Stimulated activated CD8-positive, alpha-beta memory T cell treated with anti-CD3 and anti-CD28 coated beads, Interleukin-7, amount 100 ng/mL, for 48 hours (primary cell): ENCODE results near the gene MT1X.

ENCODE experiments used
- DNase-seq, 2 donors: peaks; one replicate each; pipeline ENCODE4 v3.0.0-alpha.2; 2020; ENCODE audit warnings: low read depth in 1 of 2; ENCODE audit errors: extremely low read depth in 1 of 2

MT1X gene

DNA sequence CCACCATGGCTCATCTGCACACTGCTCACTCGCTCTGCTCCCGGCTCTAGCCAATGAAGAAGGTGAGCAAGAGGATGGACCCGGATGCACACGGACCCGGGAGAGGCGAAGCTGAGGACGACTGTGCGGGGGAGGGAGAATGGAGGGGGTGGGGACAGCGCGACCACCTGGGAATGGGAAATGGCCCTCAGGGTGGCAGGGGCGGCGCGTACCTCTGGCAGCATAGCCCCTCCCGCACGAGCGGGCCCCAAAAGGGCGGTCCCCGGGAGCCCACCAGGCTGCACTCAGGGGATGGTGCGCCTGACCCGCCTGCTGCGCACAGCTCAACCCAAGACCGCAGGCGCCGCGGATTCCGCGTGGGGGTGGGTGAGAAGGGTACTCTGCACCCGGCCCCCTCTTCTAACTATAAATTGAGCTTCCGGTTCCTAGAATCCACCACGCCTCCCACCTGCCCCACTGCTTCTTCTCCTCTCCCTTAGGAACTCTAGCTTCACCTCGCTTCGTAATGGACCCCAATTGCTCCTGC is 6.5 kb upstream of the MT1X start:
- DNase-seq = peak in 1 of 2 donors; percentile 57

DNA sequence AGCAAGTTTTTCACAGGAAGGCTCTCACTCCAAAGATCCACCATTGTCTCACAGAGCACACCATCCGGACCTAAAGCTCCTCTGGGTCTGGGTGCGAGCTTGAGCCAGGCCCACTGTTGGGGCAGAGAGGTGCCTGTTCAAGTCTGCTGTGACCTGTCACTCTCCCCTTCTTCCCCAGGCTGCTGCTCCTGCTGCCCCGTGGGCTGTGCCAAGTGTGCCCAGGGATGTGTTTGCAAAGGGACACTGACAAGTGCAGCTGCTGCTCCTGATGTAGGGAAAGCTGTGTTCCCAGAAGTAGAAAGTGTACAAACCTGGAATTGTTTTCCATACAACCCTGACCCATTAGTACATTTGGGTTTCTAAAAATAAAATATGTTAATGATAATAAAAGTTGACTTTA is 4.8 kb upstream of the MT1X start:
- no peak for DNase-seq

DNA sequence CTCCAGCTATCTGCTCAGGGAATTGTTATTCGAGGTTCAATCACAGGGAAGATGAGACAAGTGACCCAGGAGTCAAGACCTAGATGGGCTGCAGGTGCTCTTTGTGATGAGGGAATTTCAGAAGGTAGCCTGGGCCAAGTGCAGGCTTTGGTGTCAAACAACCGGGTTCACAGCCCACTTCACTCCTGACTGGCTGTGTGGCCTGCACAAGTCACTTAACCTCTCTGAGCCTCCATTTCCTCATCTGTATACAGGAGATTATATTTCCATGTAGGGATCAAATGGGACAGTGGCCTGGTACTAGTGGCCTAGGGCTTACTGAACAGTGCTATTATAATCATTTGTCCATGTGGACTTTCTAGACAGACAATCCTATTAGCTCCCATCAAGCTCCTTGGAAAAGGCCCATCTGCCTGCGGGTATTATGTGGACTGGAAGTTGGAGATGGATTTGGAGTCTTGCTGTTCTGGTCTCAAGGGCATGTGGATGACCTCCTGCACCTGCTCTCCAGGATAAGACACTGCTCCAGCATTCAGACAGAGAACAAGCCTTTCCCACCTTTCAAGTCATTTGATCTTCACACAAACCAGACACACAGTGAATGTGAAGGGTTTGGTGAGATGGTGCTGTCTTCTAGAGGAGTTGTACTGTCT is 3.1 kb upstream of the MT1X start:
- DNase-seq = no peak

DNA sequence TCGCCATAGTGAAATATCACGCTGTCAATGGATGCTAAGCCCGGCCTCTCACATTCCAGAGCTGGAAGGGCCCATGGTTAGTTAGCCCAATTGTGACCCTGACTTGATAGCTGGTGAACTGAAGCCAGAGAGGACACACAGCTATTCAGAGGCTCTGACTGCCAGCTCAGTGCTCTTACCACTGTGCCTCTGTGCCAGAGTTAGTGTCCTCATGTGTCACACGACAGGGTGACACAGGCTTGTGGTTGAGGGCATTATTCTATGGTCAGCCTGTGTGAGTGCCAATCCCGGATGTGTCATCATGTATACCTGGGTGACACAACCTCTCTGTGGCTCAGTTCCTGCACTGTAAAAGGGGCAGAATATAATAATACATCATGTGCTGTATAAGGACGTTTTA is 2.5 kb upstream of the MT1X start:
- peak in 1 of 2 donors; percentile 34 for DNase-seq

GRCh38 chr16:56682703-56683397 is 580 bp downstream of the MT1X start:
- no peak for DNase-seq

DNA sequence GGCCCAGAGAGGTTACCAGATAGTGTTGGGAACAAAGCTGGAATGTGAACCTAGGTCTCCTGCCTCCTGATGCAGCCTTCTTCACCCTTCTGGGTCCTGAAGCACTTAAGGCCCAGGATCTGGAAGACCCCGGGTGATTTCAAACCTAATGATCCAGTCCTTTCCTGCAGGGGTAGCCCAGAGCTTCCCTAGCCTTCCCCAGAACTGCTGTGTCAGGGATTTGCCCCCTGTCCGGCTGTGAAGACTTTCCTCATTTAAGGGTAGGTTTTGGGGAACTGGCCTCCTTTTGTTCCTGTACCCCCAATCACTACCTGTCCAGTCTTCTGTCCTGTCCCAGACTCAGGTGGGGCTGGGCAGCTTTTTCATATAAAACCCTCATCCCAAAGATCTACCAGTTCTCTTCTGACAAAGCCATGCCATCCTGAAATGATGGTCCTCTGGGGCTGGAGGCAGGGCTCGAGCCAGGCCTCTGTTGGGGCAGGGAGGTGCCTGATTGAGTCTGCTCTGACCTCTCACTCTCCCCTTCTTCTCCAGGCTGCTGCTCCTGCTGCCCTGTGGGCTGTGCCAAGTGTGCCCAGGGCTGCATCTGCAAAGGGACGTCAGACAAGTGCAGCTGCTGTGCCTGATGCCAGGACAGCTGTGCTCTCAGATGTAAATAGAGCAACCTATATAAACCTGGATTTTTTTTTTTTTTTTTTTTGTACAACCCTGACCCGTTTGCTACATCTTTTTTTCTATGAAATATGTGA is 1.3 kb downstream of the MT1X start:
- DNase-seq = no peak

DNA sequence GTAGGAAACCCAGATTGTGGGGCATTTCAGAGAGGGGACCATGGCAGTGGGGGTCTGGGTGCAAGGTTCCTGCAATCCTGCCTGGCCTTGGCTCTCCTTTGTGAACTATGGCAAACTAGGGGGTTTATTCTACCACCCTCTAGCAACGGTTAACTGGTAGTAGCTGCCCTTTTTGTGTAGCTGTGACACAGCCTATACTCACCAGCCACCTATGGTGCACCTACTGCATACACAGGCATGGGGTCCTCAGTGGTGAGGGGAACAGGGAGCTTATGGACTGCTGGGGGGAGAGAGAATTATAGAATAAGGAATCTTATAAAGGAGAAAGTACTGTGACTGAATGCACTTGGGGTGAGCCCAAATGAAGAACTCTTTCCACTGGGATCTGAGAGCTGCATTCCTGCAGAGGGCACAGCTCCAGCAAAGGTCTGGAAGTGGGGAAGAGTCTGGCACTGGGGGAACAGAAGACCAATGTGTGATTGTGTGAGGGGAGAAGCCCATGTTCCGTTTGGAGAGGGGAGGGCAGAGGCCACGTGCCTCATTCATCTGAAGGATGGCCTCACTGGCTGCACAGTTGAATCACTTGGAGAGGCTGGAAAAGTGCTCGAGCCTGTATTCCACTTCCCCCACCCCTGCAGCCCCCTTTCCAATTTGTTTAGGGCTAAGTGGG is 2.1 kb downstream of the MT1X start:
- no peak for DNase-seq

- no peak for DNase-seq
Measured at GRCh38 chr16:56684926-56685590, 2.8 kb downstream of the MT1X start.

GRCh38 chr16:56686758-56687157 is 4.5 kb downstream of the MT1X start:
- no peak for DNase-seq

- DNase-seq = no peak
Measured at GRCh38 chr16:56688762-56689161, 6.5 kb downstream of the MT1X start.

DNA sequence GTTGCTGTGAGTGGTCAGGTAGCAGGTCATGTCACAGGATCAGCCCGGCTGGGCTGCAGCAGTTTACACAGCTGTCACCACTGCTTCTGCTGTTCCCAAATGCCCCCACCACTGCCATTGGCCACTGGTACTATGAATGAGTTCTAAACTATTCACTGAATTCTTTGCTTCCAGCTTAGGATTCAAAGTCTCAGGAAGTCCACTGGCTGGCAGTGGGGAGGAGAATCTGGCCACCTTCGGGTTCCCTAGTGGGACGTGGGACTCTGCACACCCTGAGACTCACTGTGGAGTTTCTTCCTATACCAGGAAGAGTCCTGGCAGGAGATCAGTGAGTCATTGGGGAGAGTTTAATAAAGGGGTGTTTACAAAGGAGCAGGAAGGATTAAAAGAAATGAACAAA is 6.9 kb downstream of the MT1X start:
- no peak for DNase-seq

DNA sequence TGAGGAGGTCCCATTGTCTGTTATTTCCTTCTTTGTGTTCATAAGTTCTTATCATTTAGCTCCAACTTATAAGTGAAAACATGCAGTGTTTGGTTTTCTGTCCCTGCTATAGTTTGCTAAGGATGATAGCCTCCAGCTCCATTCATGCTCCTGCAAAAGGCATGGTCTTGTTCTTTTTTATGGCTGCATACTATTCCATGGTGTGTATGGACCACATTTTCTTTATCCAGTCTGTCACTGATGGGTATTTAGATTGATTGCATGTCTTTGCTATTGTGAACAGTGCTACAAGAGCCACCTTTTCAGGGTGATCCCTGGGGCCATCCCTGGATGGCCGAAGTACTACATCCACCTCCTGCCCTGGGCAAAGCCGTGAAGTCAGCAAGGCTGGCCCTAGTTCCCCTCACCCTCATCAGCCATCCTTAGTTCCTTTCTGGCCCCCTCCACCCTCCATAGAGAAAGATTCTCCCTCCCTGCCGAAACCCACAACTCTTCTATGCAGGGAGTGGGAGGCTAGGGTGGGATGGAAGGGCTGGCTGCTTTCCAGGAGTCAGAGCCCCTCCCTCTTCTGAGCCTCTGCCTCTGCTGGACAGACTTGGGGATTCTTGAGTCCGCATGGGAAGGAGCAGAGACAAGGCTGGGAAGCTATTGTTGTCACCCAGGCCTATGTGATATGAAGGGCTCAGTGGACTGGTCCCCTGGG is 8.3 kb downstream of the MT1X start:
- no peak for DNase-seq

DNA sequence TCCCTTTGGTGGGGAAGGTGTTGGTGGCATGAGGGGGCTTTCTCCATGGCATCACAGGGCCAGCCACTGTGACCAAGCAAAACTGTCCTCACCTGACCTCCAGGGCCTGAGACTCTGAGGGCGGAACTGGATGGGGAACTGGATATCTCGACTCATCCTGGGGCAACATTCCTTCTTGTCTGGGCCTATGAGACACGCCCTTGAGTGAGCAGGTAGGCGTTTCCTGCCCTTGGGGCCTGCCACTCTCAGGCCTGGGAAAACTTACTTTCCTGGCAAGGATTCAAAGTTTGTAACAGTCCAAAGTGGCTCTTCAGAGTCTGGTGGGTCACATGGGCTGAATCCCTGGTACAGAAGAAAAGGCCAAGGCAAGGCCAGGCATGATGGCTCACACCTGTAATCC is 9.6 kb downstream of the MT1X start:
- DNase-seq = no peak

DNA sequence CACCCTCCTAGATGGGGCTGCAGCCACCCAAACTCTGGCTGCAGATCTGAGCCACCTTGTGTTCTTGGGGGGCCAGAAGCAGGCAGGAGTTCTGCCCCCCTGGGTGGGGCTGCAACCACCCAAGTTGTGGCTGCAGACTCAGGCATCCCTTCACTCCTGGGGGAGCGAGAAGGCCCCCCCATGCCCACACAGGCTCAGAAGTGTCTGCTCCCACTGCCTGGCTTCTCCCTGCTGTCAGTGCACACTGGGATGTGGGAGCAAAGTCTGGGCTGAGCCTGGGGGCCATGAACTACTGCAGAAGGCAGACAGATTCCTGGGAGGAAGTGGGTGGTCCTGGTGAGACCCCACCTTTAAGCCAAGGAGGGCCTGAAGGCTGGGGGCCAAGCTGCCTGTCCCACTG is 13.0 kb downstream of the MT1X start:
- no peak for DNase-seq

GRCh38 chr16:56697456-56698155 is 15.3 kb downstream of the MT1X start:
- DNase-seq = no peak

DNA sequence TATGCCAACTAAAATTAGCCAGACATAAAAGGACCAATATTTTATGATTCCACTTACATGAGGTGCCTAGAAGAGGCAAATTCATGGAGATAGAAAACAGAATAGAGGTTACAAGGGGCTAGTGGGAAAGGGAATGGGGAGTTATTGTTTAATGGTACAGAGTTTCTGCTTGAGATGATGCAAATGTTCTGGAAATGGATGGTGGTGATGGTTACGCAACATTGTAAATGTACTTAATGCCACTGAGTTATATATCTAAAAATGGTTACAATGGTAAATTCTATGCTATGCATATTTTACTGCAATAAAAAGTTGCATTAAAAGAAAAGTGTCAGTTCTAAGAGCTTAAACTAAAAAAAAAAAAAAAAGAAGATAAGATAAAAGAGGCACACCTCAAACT is 17.9 kb downstream of the MT1X start:
- DNase-seq = no peak

DNA sequence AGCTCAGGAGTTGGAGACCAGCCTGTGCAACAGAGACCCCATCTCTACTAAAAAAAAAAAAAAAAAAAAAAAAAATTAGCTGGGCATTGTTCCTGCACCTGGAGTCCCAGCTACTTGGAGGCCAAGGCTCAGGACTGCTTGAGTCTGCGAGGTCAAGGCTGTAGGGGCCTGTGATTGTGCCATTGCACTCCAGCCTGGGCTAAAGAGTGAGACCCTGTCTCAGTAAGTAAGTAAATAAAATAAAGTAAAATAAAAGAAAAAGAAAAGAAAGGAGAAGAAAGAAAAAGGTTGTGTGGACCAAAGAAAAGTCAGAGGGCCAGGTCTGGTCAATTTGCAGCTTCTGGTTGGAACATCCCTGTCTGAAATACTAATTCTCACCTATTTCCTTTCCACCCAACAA is 18.4 kb downstream of the MT1X start:
- no peak for DNase-seq

GRCh38 chr16:56701534-56701933 is 19.3 kb downstream of the MT1X start:
- DNase-seq = no peak

GRCh38 chr16:56702836-56703235 is 20.6 kb downstream of the MT1X start:
- DNase-seq = no peak
